ENCODE measurements around the gene RIPK1.

- TF ChIP-seq CTCF (IDR thresholded peaks at IDR 0.05; ENCODE audit: low read depth, low read length) (no peak), EZH2phosphoT487 (IDR thresholded peaks at IDR 0.05; ENCODE audit: low read depth) (no peak)
Measured at GRCh38 chr6:3037638-3038365, 30.5 kb upstream of the RIPK1 start.

Data from OCI-LY3 (cell line).